NCI-H2029 (cell line): ENCODE results near the gene ANKH.

Source experiments
- DNase-seq: peaks from one replicate; lab custom pipeline; 2025; lab: John Stamatoyannopoulos, UW

Gene ANKH

GRCh38 chr5:14735944-14736343 lies 135.6 kb downstream of the ANKH start:
- no peak for DNase-seq

DNA sequence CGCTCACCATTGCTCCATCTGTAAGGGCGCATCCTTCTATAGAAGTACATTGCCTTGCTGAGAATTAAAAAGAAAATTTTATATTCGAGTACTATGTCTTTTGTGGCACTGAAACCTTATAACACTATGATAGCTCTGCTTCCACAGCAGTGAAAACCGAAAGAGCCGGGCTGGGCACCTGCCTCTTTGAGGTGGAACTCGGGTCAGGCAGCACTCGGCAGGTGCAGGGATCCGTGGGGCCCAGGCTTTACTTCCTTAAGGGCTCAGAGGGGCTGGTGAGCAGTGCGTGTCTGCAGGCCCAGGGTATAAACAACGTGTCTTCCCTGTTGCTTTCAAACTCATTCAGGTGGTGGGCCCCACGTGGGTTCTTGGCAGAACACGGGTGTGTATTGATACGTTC lies 137.2 kb downstream of the ANKH start:
- no peak for DNase-seq

- no peak for DNase-seq
Observed at GRCh38 chr5:14733661-14734060, 137.9 kb downstream of the ANKH start.

GRCh38 chr5:14732991-14733390 lies 138.6 kb downstream of the ANKH start:
- no peak for DNase-seq

DNA sequence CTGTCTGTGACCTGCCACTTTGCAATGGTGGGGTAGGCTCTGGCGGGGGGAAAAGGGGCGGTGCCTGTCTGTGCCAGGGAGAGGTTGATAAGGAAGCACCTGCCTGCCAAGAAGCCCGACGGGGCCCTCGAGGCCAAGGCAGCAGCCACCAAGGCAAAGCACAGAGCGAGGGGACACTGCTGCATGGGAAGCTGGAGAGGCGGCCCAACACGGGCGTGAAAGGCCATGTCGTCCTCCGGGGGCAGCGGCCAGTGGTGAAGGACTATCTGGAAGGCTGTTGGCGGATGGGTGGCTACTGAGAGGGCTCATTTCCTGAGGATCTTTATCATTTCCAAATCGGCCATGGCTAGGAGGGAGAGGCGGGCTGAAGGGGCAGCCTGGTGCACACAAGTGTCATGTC lies 140.7 kb downstream of the ANKH start:
- no peak for DNase-seq

- no peak for DNase-seq
Observed at GRCh38 chr5:14730466-14730865, 141.1 kb downstream of the ANKH start.

- DNase-seq: no peak
Observed at GRCh38 chr5:14729448-14730385, 141.9 kb downstream of the ANKH start.

DNA sequence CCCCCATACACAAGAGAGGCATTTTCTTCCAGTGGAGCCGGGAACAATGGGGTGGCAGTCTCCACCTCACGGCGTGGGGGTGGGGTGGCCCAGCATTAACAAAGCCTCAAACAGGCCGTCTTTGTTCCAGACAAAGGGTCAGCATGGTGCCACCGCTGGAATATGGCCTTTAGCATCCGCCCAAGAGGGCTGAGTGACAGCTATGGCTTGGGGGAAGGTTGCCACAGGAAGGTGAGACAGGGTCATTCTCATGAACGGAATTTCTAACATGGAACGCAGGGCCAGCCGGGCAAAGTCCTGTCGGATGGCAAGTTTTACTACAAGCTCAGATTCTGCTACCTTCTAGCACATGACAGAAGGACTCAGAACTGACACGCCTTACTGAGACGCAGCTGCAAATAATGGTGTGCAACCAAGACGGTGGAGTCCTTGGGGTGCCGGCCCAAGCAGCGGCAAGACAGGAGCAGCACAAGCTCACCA lies 143.1 kb downstream of the ANKH start:
- DNase-seq: no peak

DNA sequence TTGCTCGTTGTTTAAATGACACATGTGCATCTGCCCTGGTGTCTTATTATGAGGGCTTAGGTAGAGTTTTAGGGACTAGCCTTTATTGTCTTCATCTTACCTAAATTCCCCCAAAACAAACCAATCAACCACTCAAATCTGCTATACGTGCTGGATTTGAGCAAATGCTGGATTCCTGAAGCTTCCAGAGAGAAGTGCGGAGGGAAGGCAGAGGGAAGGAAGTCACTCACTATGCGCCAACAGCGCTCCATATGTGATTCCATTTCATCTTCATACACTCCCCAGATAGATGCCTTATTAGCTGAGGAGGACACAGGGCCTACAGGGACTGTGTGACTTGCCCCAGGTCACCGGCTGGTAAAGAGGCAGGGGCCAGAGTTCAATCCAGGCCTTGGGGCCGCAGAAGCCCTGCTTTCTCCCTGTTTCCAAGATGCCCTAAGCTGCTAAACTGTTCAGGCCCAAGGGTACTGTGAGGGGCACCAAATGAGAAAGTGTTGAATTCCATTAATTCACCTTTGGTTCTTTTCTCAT lies 143.6 kb downstream of the ANKH start:
- no peak for DNase-seq

GRCh38 chr5:14727428-14727865 lies 144.1 kb downstream of the ANKH start:
- DNase-seq: peak; percentile 79

- DNase-seq: no peak
Observed at GRCh38 chr5:14726066-14726838, 145.3 kb downstream of the ANKH start.

GRCh38 chr5:14724633-14725032 lies 146.9 kb downstream of the ANKH start:
- DNase-seq: no peak

DNA sequence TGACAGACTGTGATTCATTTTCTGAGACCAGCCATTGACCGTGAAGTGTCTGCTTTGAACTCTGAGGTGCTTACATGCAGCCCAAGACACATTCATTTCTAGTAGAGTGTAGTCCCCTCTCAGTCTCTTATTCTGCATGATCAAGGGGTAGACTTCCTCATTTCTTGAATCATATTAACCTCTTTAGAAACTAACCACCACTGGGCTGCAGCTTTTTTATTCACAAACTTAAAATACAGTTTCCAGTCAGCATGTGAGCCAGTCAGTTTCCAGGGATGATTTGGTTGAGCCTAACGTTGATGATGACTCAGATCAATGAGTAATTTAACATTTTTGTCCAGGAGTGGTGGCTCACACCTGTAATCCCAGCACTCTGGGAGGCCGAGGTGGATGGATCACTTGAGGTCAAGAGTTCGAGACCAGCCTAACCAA lies 147.9 kb downstream of the ANKH start:
- no peak for DNase-seq

DNA sequence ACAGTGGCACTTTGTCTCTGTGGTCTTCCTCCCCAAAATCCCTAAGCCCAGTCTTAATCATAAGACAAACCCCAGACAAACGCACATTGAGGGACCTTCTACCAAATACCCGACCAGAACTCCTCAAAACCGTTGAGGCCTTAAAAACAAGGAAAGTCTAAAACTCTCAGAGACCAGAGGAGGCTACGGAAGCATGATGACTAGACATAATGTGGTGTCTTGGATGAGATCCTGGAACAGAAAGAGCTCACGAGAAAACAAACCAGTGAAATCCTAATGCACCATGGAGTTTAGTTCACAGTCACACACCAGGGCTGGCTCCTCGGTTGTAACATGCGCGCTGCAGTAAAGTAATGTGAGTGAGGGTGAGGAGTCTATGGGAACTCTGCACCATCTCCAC lies 148.7 kb downstream of the ANKH start:
- DNase-seq: no peak

DNA sequence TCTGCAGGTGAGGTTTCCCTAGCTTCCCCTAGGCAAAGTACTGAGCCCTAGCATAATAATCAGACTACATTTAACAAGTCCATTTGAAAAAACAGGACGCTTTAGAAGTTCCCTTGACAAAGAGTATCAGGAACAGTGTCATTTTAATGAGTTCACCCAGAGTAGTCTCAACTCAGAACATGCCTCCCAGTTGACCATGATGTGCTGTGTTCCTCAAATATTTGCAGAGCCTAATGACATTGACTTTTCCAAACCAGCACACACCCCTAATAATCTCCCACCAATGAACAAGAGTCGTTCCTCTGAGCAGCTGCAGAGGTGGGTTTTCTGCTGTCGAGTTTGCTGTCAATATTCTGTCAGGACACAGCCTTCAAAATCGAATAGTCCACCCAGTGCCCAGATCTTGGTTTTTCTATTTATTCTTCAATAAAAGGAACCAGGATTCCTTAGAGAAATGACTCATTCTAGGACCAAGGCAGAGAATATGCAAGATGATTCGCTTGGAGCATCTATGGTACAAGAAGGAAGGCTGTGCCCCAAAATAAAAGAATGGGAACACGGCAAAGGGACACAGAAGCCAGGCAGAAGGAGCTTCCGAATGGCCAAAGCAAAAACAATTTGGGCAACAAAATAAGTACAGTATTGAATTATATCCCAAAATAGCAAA lies 149.5 kb downstream of the ANKH start:
- no peak for DNase-seq

DNA sequence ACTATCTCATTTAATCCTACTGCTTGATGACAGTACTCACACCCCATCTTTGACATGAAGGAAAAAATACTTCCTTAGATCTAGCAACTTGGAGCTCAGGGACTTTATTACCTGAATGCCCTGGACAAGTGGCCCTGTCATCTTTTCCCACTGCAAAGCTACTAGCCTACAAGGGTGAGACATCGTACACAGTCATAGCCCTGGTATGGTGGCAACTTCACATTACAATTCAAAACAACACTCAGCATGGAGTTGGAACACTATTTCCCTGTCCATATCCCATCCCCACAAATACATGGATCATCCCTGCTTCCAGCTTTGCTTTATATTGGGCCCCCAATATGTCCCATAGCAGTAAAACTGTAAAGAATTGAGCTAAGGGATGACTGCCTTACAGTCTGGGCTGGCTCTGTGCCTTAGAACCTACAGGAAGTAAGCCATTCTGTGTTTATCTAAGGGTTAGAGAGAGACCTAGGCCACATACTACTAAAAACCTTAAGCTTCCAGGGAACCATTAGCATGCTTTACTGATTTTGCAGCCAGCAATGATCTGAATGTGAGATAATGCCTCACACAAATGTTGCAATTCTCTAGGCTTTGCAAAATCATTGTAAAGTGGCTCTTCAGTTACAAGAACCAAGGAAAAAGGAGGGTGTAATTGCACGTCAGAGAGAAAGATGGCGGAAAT lies 151.2 kb downstream of the ANKH start:
- DNase-seq: no peak

- no peak for DNase-seq
Observed at GRCh38 chr5:14718778-14719177, 152.8 kb downstream of the ANKH start.

- no peak for DNase-seq
Observed at GRCh38 chr5:14716755-14717752, 154.5 kb downstream of the ANKH start.

GRCh38 chr5:14715481-14715880 lies 156.1 kb downstream of the ANKH start:
- DNase-seq: no peak

DNA sequence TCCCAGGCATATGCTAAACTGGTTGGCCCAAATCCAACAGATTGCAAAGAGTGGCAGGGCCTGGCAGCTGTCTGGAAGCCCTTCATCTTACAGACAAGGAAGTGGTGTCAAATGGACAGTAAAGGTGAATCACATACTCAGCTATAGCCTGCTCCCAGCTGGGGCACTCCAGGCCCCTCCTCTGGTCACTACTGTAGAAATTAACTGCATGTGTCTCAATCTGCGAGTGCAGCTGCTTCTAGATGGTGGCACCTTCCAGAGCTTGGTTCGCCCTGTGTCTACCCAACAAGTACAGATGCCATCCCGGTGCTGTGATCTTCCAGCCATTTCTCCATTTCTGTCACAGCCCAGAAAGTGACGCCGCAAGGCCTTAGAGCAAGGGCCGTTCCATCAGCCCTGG lies 156.9 kb downstream of the ANKH start:
- peak; percentile 91 for DNase-seq
